NCI-H2107 treated with DMSO at 0.1 percent for 48 hours (cell line): ENCODE results near the gene LRMDA.
A peak's percentile ranks its signal among the peaks of the same experiment; 100 is the strongest.
"Not testable (repeated sequence)": the region's sequence is repeated elsewhere in the genome, so short reads cannot be mapped to it uniquely, and the experiment has no call there.

Experiments
- DNase-seq: peaks from one replicate; lab custom pipeline; 2025; ENCODE audit not compliant: unreplicated experiment; lab: John Stamatoyannopoulos, UW

LRMDA gene

DNA sequence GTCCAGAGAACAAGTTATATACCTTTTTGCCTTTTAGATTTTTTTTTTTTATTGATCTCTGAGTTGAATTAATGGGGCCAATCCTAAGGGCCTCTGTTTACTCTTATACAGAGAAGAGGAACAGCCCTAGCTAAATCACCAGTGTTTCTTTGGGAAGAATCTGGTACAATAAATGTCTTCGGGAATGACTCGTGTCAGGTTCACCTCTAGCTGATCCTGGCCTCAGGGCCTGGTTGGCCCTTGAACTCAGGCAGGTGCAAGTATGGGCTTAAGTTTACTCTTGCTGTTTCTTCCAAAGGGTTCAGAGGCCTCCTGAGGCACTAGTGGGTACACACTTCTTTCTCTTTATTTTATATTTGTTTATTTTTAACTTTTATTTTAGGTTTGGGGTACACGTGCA is 71.0 kb downstream of the LRMDA start:
- no peak for DNase-seq

DNA sequence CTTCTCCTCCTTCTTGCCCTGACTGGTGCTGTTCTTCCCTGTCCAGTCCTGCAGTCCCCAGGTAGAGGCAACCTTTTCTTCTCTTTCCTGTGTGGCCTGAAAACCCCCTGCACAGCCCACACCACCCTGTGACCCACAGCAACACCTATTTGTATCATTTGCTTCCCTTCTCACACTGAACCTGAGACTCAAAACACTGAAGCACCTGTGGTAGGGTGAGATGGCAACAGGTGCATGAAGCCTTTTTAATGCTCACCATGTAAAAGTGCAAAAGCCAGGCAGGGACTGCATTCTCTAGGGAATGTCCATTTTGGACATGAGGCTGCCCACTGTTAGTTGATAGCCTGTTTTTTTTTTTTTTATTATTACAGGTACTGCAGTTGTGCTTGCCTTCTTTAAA is 71.4 kb downstream of the LRMDA start:
- DNase-seq = no peak

DNA sequence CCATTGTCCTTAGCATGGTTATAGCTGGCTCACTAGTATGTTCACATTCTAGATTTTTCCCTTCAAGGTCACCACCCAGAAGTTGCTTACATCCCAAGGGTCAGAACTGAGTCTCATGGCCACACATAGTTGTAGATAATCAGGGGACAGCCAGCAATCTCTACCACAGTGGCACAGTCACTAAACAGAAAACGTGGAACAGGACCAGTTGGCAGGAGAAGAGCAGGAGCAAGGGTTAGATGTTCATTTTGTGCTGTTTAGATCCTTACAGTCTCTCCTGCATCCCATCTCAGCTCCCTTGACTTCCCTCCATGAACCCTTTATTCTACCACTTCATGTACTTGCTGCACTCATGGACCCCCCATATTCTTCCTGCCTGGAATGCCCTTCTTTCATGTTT is 73.9 kb downstream of the LRMDA start:
- DNase-seq = no peak

DNA sequence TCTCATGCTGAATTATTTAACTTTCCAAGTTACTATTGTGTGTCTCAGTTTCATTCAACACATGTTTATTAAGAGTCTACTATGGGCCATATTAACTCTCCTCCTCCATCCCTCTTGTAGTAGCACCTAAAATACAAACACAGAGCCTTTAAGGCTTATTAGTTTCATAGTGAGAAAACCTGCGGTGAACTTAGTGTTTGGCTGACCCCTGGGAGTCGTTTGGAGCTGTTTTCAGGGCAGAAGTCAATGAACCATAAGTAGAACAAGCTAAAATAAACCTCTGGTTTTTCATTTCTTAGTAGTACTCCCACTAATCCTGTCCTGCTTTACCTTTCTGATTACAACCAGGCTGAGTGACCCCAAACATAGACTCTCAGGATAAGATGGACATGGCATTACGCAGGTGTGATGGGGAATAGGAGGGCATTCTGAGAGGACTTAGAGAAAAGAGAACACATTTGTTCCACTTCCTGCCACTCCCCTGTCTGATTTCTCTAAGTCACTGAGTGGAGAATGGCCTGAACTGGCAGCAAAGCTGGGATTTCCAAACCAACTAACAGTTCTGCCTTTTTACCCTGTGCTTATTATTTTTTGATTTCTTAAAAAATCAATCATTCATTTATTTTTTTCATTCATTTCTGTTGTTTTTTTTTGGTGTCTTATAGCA is 74.5 kb downstream of the LRMDA start:
- no peak for DNase-seq

DNA sequence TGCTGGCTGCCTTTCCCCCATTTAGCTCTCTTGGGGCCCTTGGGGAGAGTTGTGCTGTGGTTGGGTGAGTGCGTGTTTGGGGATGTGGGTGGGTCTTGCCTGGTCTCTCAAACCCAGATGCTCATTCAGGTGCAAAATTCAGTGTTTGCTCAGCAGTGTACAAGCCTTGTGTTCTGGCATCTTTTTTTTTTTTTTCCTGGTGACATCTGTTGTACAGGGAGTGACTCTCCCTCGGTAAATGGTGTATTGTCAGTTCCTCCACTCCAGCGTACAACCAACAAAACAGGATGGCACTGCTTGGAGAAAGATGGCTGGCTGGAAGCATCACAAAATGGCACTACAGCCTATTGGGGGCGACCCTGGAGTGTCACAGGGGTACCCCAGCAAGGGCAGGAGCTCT is 75.5 kb downstream of the LRMDA start:
- DNase-seq = peak; percentile 37

DNA sequence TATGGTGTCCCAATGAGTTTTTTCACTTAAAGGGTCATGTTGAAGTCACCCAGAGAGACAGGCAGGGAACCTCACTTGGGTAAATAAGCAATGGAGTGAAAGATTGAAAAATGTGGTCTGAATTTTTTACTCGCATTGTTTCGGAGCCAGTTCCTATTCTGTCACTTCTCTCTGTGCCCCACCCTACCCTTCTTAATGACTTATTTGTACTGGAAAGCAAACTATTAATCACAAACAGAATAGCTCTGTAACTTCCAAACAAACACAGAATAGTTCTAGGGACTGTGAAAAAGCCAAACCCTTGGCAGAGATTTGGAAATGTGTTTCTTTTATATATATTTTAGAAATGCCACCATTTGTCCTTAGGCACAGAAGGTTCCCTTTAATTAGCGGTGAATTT is 76.0 kb downstream of the LRMDA start:
- DNase-seq = no peak

DNA sequence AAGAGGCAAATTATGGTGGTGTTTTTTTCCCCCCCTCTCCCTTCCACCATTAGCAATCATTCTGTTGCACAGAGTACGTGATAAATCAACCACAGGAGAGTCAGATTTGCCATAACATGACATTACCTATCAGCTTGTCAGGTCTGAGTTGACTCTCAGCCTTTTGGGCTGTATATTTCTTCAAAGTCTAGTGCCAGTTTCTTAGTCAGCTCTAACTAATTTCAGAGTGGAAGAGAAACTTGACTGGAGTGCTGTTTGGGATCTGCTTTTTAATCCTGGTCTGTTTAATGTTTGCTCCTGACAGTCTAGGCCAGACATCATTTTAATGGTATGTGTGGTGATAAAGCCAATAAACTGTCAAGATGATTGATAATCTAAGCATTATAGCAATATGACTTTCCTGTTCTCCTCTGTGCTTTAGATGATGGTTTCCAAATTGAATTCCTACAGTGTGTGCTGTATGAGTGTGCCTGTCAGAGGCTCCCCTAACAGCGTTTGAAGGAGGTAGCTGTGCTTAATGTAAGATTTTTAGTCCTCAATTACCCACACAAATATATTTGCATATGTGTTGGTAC is 76.9 kb downstream of the LRMDA start:
- no peak for DNase-seq

DNA sequence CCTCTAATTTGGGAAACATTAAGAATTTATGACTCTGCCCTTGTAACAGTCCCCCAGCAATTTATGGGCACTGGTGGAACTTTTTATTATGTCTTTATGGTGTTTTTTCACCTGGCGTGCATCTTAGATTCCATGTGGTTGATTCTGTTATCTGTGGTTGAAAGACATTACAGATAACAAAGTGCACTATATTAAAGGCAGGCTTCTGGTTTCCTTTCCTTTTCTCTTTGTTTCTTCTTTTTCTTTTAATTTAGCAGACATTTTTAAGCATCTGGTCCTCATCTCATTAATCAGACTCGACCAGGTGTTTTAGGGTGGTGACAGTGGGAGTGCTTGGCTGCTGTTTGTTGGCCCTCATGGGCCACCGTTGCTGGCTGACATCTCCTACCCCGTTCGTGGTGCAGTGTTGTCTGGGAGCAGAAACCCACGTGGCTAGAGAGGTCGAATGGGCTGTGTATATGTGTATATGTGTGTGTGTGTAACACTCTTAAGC is 77.4 kb downstream of the LRMDA start:
- DNase-seq = no peak

DNA sequence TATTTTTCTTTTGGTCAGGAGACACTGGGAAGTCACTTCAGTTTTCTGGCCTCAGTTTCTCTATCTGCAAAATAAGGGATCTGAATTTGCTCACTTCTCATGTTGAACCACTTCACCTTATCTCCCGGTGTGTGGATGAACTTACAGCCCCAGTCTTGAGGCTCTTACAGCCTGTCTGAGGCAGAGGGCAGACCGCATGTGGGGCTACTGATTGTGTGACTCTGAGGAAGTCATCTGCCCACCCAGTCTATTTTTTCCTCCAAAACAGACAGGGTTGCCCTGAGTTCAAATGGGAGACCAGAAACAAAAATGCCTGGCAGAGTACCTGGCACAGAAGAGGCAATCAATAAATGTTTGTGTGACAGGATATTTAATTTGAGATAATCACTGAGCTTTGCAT is 78.3 kb downstream of the LRMDA start:
- DNase-seq = no peak

DNA sequence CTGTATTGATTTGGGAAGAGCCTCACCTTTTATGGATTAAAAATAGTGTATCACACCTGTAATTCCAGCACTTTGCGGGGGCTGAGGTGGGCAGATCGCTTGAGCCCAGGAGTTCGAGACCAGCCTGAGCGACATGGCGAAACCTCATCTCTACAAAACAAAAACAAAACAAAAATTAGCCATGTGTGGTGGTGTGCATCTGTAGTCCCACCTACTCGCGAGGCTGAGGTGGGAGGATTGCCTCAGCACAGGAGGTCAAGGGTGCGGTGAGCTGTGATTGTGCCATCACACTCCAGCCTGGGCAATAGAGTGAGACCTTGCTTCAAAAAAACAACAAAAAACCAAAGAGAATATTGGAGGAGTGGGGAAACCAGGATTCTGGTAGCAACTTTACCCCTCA is 79.6 kb downstream of the LRMDA start:
- no peak for DNase-seq

DNA sequence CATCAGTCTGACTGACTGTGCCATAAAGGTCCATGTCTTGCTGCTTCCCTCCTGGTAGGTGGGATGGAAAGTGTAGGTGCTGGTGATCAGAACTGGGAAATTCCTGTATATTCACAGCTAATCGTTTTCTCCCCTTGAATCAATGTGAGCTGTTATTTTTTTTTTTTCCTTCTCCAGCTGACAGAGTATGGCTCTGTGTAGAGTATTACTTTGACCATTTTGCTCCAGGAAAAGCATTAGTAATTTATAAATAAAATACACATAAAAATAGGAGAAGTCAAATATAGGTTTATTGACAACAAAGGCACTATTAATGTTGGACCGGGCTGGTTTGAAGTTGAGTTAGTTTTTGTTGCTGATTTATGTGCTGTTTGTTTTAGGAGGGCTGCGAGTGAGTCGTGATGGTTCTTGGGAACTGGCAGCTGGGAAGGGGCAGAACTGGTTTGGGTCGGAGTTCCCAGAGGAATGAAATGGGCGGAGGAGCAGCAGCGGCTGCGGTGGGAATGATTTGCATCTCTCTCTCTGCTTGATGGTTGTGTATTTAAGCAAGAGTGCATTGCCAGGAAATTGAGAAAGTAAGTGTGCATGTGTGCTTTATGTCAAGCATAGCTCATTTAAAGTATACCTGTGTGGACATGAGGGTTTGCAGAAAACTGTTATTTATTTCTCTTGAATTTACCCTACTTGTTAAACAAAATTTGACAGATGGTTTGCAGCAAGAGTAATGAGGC is 80.9 kb downstream of the LRMDA start:
- peak; percentile 31 for DNase-seq

DNA sequence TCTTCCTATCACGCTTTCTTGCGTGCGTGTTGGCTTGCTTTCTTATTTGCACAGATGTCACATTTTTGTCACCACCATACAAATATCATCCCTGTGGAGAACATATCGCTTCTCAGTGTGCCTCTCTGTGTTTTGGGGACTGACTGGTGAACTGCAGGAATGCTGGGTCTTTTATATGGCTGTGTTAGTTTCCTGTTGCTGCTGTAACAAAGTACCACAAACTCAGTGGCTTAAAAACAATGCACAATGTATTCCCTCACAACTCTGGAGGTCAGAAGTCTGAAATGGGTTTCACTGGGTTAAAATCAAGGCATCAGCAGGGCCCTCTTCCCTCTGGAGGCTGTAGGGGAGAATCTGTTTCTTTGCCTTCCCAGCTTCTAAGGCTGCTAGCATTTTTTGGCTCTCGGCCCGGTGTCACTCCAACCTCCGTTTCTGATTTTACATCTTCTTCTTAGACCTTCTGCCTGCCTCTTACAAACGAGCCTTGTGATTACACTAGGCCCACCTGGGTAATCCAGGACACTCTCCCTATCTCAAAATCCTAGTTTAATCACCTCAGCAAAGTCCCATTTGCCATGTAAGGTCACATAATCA is 82.0 kb downstream of the LRMDA start:
- no peak for DNase-seq

DNA sequence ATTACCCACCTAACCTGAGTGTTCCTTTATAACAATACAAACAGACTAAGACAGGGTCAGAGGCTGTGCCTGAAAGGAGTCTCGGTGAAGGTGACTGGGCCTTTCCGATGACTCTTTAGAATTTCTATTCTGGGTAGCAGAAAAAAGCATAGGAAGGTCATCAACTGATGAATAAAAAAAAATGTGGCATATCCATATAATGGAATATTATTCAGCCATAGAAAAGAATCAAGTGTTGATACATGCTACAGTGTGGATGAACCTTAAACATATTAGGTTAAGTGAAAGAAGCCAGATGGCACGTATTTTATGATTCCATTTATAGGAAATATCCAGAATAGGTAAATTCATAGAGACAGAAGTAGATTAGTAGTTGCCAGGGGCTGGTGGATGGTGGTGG is 83.4 kb downstream of the LRMDA start:
- DNase-seq = no peak

DNA sequence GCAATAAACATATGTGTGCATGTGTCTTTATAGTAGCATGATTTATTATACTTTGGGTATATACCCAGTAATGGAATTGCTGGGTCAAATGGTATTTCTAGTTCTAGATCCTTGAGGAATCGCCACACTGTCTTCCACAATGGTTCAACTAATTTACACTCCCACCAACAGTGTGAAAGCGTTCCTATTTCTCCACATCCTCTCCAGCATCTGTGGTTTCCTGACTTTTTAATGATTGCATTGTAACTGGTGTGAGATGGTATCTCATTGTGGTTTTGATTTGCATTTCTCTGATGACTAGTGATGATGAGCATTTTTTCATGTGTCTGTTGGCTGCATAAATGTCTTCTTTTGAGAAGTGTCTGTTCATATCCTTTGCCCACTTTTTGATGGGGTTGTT is 84.7 kb downstream of the LRMDA start:
- not testable (repeated sequence) for DNase-seq

DNA sequence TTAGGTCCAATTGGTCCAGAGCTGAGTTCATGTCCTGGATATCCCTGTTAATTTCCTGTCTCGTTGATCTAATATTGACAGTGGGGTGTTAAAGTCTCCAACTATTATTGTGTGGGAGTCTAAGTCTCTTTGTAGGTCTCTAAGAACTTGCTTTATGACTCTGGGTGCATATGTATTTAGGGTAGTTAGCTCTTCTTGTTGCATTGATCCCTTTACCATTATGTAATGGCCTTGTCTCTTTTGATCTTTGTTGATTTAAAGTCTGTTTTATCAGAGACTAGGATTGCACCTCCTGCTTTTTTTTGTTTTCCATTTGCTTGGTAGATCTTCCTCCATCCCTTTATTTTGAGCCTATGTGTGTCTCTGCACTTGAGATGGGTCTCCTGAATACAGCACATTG is 87.8 kb downstream of the LRMDA start:
- DNase-seq = not testable (repeated sequence)

DNA sequence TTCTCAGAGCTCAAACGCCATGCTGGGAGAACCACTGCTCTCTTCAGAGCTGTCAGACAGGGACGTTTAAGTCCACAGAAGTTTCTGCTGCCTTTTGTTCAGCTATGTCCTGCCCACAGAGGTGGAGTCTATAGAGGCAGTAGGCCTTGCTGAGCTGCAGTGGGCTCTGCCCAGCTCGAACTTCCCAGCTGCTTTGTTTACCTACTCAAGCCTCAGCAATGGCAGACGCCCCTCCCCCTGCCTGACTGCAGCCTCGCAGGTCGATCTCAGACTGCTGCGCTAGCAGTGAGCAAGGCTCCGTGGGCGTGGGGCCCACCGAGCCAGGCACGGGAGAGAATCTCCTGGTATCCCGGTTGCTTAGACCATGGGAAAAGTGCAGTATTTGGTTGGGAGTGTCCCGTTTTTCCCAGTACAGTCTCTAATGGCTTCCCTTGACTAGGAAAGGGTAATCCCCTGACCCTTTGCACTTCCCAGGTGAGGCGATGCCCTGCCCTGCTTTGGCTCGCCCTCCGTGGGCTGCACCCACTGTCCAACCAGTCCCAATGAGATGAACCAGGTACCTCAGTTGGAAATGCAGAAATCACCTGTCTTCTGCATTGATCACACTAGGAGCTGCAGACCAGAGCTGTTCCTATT is 89.9 kb downstream of the LRMDA start:
- DNase-seq = not testable (repeated sequence)

DNA sequence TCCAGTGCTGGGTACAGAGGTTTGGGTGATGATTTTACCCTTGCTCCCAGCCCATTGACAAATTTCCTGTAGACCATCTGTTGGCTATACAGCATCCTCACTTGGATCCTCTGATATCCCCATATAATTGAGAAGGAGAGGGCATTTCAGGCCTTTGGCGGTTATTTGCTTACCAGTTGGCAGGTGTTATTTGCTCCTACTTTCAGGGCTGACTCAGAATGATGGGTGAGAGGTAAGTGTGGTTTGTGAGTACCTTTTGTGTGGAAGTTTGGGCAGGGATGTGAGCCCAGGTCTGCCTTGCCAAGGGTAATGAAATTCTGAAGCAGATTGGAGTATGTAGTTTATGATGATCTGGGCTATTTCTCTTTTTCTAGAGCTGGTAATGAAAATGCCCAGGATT is 93.6 kb downstream of the LRMDA start:
- peak; percentile 70 for DNase-seq

DNA sequence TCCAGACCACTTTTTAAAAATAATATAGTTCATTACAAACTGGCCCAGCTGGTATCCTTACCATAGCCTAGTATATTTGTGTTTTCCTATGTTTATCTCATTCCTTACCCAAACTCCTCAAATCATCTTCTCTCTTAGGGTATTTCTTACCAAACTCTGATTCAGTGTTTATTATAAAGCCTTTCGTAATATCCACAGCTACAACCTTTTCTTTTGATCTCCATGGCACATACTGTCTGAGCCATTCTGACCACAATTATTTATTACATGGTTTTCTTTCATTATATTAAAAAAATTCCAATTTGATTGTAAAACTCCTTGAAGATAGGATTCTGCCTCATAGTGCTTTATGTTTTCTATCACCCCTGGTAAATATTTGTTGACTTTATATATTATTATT is 94.2 kb downstream of the LRMDA start:
- no peak for DNase-seq

DNA sequence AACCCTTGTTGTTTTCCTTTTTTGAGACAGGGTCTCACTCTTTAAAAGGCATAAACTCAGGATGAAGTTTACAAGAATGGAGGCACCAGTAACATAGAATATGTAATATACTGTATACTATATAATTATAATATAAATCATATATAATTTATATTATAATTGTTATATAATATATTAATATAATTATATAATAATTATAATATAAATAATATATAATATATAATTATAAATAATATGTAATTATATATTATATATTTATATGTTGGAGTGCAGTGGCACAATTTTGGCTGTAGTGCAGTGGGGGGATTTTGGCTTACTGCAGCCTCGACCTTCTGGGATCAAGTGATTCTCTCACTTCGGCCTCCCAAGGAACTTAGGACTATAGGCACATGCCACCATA is 96.1 kb downstream of the LRMDA start:
- no peak for DNase-seq

DNA sequence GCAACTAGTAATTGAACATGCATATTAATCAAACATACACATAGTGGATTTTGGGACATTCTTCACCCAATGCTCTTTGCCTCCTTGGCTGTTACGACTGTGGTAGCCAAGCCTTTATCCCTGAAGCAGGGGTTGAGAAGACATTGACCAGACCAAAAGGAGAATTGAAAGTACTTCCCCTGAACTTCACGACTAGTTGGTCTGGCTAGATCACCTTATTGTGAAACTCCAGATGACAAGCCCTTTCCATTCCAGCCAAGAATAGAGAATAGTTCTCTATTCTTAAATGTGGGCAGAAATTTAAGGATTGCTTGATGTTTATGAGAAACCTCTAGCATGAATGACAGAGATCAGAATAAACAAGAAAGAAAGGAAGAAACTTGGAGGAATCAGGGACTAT is 97.0 kb downstream of the LRMDA start:
- no peak for DNase-seq

DNA sequence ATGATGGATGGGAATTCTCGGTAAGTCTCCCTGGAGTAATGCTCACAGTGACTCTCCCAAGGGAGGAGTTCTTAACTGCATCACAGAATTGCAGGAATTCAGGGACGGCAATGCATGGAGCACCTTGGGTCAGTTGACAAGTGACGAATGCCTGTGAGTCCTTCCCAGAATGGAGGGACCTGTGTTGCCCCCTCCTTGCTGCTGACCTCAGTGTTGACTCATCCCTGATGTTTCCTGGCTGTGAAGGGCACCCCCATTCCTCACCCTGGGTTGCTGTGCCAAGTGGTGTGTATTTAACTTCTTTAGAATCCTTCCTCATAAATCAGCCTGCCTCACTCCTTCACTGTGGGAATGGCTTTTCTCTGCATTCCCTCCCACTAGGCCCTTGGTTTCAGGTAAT is 98.9 kb downstream of the LRMDA start:
- no peak for DNase-seq
